BLaER1 treated with 17β-estradiol and CSF1 and Interleukin-3, amounts not matched to agents 10 nM and 100 nM (cell line): ENCODE results near the gene NEK6.
A peak's percentile ranks its signal among the peaks of the same experiment; 100 is the strongest.

Experiments used
- H3K27ac ChIP-seq, 11 experiments: shearing (Covaris generic); formaldehyde crosslinking; 2 replicates each; pipeline ENCODE4 v1.8.1; 2022
- H3K27me3 ChIP-seq, 11 experiments: shearing (Covaris generic); formaldehyde crosslinking; 2 replicates each; pipeline ENCODE4 v1.8.1; 2022
- H3K36me3 ChIP-seq, 11 experiments: shearing (Covaris generic); formaldehyde crosslinking; 2 replicates each; pipeline ENCODE4 v1.8.1; 2022
- H3K4me1 ChIP-seq, 10 experiments: shearing (Covaris generic); formaldehyde crosslinking; 2 replicates each; pipeline ENCODE4 v1.8.1; 2022
- H3K4me2 ChIP-seq, 11 experiments: shearing (Covaris generic); formaldehyde crosslinking; 2 replicates each; pipeline ENCODE4 v1.8.1; 2022
- H3K4me3 ChIP-seq, 10 experiments: shearing (Covaris generic); formaldehyde crosslinking; 2 replicates each; pipeline ENCODE4 v1.8.1; 2022
- H3K9ac ChIP-seq, 11 experiments: shearing (Covaris generic); formaldehyde crosslinking; 2 replicates each; pipeline ENCODE4 v1.8.1; 2022
- H3K9me3 ChIP-seq, 11 experiments: shearing (Covaris generic); formaldehyde crosslinking; replicated peaks in 1 of 11; 2 replicates each; pipeline ENCODE4 v1.8.1; 2022
- H4K20me1 ChIP-seq, 11 experiments: shearing (Covaris generic); formaldehyde crosslinking; 2 replicates each; pipeline ENCODE4 v1.8.1; 2022
- Cebpa-rat ChIP-seq, 11 experiments: shearing (Covaris generic); IDR thresholded peaks; 2 replicates each; pipeline ENCODE4 v1.8.1; 2022

Gene NEK6

DNA sequence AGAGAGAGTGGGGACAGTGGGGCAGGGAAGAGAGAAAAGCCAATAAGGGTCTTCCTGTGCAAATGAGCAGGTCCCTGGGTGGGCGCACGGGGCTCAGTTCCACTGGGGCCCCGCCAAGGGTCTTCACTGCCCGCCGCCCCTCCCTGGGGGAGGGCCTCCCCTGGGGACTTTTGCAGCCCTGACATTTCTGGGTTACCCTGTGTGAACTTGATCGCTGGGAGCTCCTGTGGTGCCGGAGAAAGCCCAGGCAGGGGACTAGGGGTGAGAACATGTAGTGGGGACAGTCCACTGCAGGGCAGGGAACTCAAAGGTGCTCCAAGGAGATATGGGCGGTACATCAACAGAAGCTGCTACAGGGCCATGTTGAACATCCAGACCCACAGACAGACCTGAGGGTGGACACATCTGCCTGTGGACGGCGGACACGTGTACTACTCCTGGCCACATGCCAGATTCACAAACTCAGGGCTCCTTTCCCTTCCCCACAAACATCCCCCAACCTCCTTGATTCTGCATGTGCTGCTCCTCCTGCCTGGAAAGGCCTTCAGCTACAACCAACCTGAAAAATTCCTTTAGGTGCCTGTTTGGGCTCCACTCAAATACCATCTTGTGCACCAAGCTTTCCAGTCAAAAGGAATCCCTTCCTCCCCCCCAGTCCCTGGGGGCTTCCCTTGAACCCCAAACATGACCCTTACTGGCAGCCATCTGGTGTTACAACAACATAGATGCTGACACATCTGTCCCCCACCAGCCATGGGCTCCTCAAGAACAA, 43.0 kb upstream of the NEK6 start:
- H3K27ac ChIP-seq, result peak overlapping the region; percentile 19 to 100 (median 97); a peak in 20 of 22 replicates
- peak overlapping the region in 2 of 10 experiments; percentile 11 to 19; a peak in 4 of 20 replicates for H3K4me3 ChIP-seq
- H3K4me1 ChIP-seq, result peaks cover 77 to 98% (median 89%) of the 10 kb centered on the region in 10 experiments
- no peak for TF ChIP-seq Cebpa-rat (IDR thresholded peaks at IDR 0.05)
- no peaks in the 10 kb centered on the region for H3K27me3 ChIP-seq
- H3K36me3 ChIP-seq, result no peaks in the 10 kb centered on the region
- peak overlapping the region; percentile 82 to 99 (median 93) for H3K4me2 ChIP-seq
- peak overlapping the region in 9 of 11 experiments; percentile 78 to 95 (median 89); a peak in 14 of 22 replicates for H3K9ac ChIP-seq
- peaks cover 0 to 4% (median 0%) of the 10 kb centered on the region in 11 experiments; a peak in 1 of 22 replicates for H4K20me1 ChIP-seq
- no peaks in the 10 kb centered on the region for H3K9me3 ChIP-seq

DNA sequence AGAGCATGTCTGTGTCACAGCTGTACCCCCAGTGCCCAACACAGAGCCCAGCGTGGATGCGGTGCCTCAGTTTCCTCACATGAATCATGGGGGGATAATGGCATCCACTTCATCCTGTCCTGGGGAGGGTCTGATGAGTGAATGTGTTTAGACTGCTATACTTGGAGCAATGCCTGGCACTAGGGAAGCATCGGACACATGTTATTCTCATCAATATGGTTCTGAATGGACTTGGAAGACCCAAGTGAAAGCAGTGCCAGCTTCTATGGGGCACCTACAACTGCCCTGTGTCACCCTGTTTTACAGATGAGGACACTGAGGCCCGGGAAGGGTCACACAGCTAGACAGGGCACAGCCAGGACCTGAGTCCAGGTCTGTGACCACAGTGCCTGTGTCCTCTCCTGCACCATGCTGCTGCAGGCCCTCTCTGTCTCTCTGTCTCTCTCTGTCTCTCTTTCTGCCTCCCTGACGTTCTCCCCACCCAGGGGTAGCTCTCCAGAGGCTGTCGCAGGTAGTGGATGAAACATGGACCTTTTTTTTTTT, 42.3 kb upstream of the NEK6 start:
- H3K4me2 ChIP-seq, result peak overlapping the region; percentile 82 to 99 (median 93)
- peak overlapping the region in 10 of 11 experiments; percentile 82 to 100 (median 98); a peak in 19 of 22 replicates for H3K27ac ChIP-seq
- peaks cover 0 to 4% (median 0%) of the 10 kb centered on the region in 11 experiments; a peak in 1 of 22 replicates for H4K20me1 ChIP-seq

DNA sequence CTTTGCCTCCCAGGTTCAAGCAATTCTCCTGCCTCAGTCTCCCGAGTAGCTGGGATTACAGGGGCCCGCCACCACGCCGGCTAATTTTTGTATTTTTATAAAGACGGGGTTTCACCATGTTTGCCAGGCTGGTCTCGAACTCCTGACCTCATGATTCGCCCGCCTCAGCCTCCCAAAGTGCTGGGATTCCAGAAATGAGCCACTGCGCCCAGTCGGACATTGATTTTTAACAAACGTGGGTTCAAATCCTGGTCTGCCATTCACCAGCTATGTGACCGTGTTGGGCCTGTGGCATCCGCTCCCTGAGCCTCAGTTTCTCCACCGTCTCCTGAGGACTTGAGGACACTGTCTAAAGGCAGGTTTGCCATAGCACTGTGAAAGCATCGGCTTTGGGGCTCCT, 41.8 kb upstream of the NEK6 start:
- peak overlapping the region; percentile 27 to 100 (median 97); a peak in 21 of 22 replicates for H3K27ac ChIP-seq
- no peak for TF ChIP-seq Cebpa-rat (IDR thresholded peaks at IDR 0.05)

More for the DNA sequence above, 42.3 kb upstream of the NEK6 start:
- Histone ChIP-seq H3K9me3 (no peaks in the 10 kb centered on the region), H3K36me3 (no peaks in the 10 kb centered on the region), H3K4me1 (peaks cover 84 to 100% (median 95%) of the 10 kb centered on the region in 10 experiments), H3K4me3 (peak overlapping the region in 1 of 10 experiments; percentile 43; a peak in 2 of 20 replicates), H3K9ac (peak overlapping the region in 9 of 11 experiments; percentile 78 to 95 (median 89); a peak in 16 of 22 replicates), H3K27me3 (no peaks in the 10 kb centered on the region)
- no peak for TF ChIP-seq Cebpa-rat (IDR thresholded peaks at IDR 0.05)

DNA sequence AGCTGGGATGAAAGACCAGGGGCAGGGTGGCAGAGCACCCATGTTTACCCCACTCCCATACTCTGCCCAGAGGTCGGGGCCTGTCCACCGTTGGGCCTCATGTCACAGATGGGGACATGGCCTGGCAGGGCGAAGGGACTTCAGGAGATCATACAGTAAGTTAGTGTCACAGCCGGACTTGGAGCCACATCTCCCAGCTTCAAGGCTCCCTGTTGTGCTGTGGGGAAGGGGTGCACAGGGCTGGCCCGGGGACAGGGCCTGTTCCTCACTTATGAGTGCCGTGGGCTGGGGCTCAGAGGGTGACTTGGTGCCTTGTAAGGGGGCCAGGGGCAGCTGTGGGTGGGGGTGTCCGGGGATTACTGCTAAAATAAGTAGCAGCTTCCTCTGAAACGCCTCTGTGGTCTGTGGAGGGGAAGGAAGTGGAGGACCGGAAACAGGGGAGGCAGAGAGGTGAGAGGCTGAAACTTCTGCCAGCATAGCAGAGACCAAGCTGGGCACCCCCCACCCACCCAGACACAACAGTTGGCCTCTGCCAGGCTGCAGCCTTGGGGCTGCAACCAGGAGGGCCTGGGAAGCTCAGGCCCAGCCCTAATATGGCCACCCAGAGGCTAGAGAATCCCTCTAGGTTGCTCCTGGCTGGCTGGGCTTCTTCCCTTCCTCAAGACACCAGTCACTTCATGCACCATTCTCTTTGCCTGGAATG, 41.1 kb upstream of the NEK6 start:
- Histone ChIP-seq H3K9me3 (no peaks in the 10 kb centered on the region), H3K4me1 (peaks cover 96 to 100% (median 100%) of the 10 kb centered on the region in 10 experiments), H3K4me3 (peak overlapping the region in 9 of 10 experiments; percentile 0 to 53 (median 46); a peak in 16 of 20 replicates), H3K36me3 (no peaks in the 10 kb centered on the region), H3K27me3 (no peaks in the 10 kb centered on the region), H3K27ac (peak overlapping the region; percentile 27 to 100 (median 97); a peak in 21 of 22 replicates), H4K20me1 (peaks cover 0 to 4% (median 0%) of the 10 kb centered on the region in 11 experiments; a peak in 1 of 22 replicates), H3K9ac (peak overlapping the region; percentile 55 to 95 (median 87); a peak in 21 of 22 replicates), H3K4me2 (peak overlapping the region; percentile 82 to 99 (median 93))
- no peak for TF ChIP-seq Cebpa-rat (IDR thresholded peaks at IDR 0.05)

More for the DNA sequence above, 41.8 kb upstream of the NEK6 start:
- Histone ChIP-seq H3K9ac (peak overlapping the region; percentile 55 to 95 (median 87); a peak in 20 of 22 replicates), H3K4me3 (peak overlapping the region in 6 of 10 experiments; percentile 40 to 53 (median 46); a peak in 10 of 20 replicates), H3K27me3 (no peaks in the 10 kb centered on the region), H3K36me3 (no peaks in the 10 kb centered on the region), H4K20me1 (peaks cover 0 to 4% (median 0%) of the 10 kb centered on the region in 11 experiments; a peak in 1 of 22 replicates), H3K4me1 (peaks cover 89 to 100% (median 98%) of the 10 kb centered on the region in 10 experiments), H3K4me2 (peak overlapping the region; percentile 82 to 99 (median 93)), H3K9me3 (no peaks in the 10 kb centered on the region)

DNA sequence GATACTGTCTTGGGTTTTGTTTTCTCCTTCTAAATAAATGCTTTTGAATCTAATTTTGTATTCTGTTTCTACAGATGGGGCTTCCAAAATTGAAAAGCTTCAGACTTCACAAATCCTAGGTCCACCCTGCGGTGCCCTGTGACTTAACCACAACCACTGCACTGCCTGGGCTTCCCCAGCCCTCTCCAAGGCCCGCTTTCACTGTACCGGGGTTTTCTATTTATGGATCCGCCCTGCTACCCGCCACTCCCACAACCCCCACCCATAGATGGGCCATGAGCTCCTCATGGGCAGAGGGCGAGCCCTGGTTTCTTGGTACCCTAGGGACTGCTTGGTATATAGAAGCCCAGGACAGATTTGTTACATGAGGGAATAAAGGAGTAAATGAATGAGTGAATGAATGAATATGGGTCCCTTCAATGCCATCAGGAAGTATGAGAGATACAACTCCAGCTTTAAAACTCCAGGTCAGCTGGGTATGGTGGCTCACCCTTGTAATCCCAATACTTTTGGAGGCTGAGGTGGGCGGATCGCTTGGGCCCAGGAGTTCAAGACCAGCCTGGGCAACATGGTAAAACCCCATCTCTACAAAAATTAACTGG, 39.8 kb upstream of the NEK6 start:
- Histone ChIP-seq H3K9me3 (no peaks in the 10 kb centered on the region), H3K4me2 (peak overlapping the region; percentile 82 to 99 (median 93)), H3K4me3 (peak overlapping the region in 6 of 10 experiments; percentile 35 to 53 (median 47); a peak in 5 of 20 replicates), H3K36me3 (no peaks in the 10 kb centered on the region), H3K27me3 (no peaks in the 10 kb centered on the region), H3K9ac (peak overlapping the region; percentile 26 to 95 (median 87); a peak in 20 of 22 replicates), H3K4me1 (peaks cover 98 to 100% (median 100%) of the 10 kb centered on the region in 10 experiments), H4K20me1 (peaks cover 0 to 4% (median 0%) of the 10 kb centered on the region in 11 experiments; a peak in 1 of 22 replicates), H3K27ac (peak overlapping the region; percentile 50 to 100 (median 97); a peak in 21 of 22 replicates)
- TF ChIP-seq Cebpa-rat (IDR thresholded peaks at IDR 0.05), result no peak

DNA sequence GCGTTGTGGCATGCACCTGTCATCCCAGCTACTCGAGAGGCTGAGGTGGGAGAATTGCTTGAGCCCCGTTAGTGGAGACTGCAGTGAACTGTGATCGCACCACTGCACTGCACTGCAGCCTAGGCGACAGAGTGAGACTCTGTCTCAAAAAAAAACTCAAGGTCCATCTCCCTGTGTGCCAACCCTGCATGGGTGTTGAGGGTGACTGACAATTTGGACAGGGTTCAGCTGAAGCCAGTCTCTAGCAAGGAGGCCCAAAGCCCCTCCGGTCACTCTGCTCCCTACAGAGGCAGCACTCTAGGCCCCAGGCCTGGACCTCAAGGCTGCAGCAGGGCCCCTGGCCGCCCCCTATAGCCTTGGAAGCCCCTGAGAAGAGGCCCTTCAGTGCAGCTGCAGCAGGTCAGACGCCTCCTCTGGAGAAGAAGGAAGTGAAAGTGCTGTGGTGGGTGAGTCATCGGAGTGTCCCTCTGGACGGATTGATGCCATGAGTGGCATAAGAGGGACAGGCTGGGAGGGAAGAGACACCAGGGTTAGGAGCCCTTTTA, 39.2 kb upstream of the NEK6 start:
- peaks cover 98 to 100% (median 100%) of the 10 kb centered on the region in 10 experiments for H3K4me1 ChIP-seq
- peak overlapping the region; percentile 82 to 99 (median 93) for H3K4me2 ChIP-seq
- peak overlapping the region in 10 of 11 experiments; percentile 68 to 95 (median 88); a peak in 20 of 22 replicates for H3K9ac ChIP-seq
- no peak for TF ChIP-seq Cebpa-rat (IDR thresholded peaks at IDR 0.05)
- H4K20me1 ChIP-seq, result peaks cover 0 to 4% (median 0%) of the 10 kb centered on the region in 11 experiments; a peak in 1 of 22 replicates
- H3K4me3 ChIP-seq, result peak overlapping the region in 4 of 10 experiments; percentile 0 to 48 (median 42); a peak in 3 of 20 replicates
- peak overlapping the region; percentile 50 to 100 (median 97); a peak in 21 of 22 replicates for H3K27ac ChIP-seq
- H3K36me3 ChIP-seq, result no peaks in the 10 kb centered on the region
- H3K27me3 ChIP-seq, result no peaks in the 10 kb centered on the region
- no peaks in the 10 kb centered on the region for H3K9me3 ChIP-seq

DNA sequence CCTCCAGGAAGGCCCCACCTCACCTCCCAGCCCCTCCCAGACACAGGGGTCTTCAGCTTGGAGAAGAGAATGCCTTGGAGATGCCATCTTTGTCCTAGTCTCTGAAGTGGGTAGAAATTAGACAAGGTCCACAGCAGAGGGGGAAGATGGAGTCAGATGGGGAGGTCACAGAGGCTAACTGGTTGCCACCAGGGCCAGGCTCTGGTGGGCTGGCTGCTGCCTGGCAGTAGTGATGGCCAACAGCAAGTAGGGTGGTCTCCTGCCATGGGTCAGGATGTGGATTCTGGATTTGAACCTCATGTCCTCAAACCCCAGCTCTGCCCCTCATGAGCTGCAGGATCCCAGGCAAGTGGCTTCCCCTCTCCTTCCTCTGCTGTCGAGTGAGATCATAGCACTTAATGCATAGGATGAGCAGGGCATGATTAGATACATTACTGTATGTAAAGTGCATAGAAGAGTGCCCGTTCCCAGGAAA, 38.7 kb upstream of the NEK6 start:
- Histone ChIP-seq H3K4me1 (peaks cover 98 to 100% (median 100%) of the 10 kb centered on the region in 10 experiments), H3K27me3 (no peaks in the 10 kb centered on the region), H3K9ac (peak overlapping the region in 10 of 11 experiments; percentile 3 to 95 (median 88); a peak in 18 of 22 replicates), H3K27ac (peak overlapping the region in 10 of 11 experiments; percentile 82 to 100 (median 98); a peak in 21 of 22 replicates), H3K4me3 (peak overlapping the region in 3 of 10 experiments; percentile 0 to 39 (median 38); a peak in 4 of 20 replicates), H3K36me3 (no peaks in the 10 kb centered on the region), H3K9me3 (no peaks in the 10 kb centered on the region), H3K4me2 (peak overlapping the region; percentile 82 to 99 (median 93)), H4K20me1 (peaks cover 0 to 4% (median 0%) of the 10 kb centered on the region in 11 experiments; a peak in 1 of 22 replicates)
- TF ChIP-seq Cebpa-rat (IDR thresholded peaks at IDR 0.05), result no peak
